ENCODE data around the gene GART. TPM values are rescaled to one million over a fixed set of nuclear protein-coding genes. Genes with fewer than 3 reads are reported as not detected.

Gene GART
- total RNA-seq, 1 donor from 2014 or later: 45.2 TPM

GRCh38 chr21:33554236-33554981 lies 12.5 kb upstream of the GART start:
- DNase-seq (ENCODE audit: low read depth in 2 of 2): no peak

- DNase-seq (ENCODE audit: low read depth in 2 of 2): no peak
Measured at GRCh38 chr21:33552999-33553598, 11.2 kb upstream of the GART start.

GRCh38 chr21:33552093-33552998 lies 10.4 kb upstream of the GART start:
- DNase-seq (ENCODE audit: low read depth in 2 of 2): peak in 1 of 2 donors; percentile 23

GRCh38 chr21:33551664-33552063 lies 9.7 kb upstream of the GART start:
- no peak for DNase-seq (ENCODE audit: low read depth in 2 of 2)

- no peak for DNase-seq (ENCODE audit: low read depth in 2 of 2)
Measured at GRCh38 chr21:33550772-33551660, 9.1 kb upstream of the GART start.

GRCh38 chr21:33549848-33550771 lies 8.2 kb upstream of the GART start:
- DNase-seq (ENCODE audit: low read depth in 2 of 2): no peak

- DNase-seq (ENCODE audit: low read depth in 2 of 2): no peak
Measured at GRCh38 chr21:33546086-33546485, 4.2 kb upstream of the GART start.

- DNase-seq (ENCODE audit: low read depth in 2 of 2): no peak
Measured at GRCh38 chr21:33544451-33545195, 2.7 kb upstream of the GART start.

GRCh38 chr21:33543505-33544129 lies 1.7 kb upstream of the GART start:
- peak; percentile 13 to 36 for DNase-seq (ENCODE audit: low read depth in 2 of 2)

- peak; percentile 99 to 100 for DNase-seq (ENCODE audit: low read depth in 2 of 2)
Measured at GRCh38 chr21:33542640-33543504, 955 bp upstream of the GART start, which contains the start of gene SON. Gene SON (plus strand): TSS chr21:33543038. CDS start chr21:33543093, 55 bp downstream.

- DNase-seq (ENCODE audit: low read depth in 2 of 2): peak; percentile 32 to 34
Measured at GRCh38 chr21:33541105-33541711, 709 bp downstream of the GART start.

GRCh38 chr21:33540711-33541104 lies 1.2 kb downstream of the GART start:
- DNase-seq (ENCODE audit: low read depth in 2 of 2): no peak

GRCh38 chr21:33539616-33540015 lies 2.3 kb downstream of the GART start:
- DNase-seq (ENCODE audit: low read depth in 2 of 2): no peak

GRCh38 chr21:33537212-33537611 lies 4.7 kb downstream of the GART start:
- no peak for DNase-seq (ENCODE audit: low read depth in 2 of 2)

- DNase-seq (ENCODE audit: low read depth in 2 of 2): no peak
Measured at GRCh38 chr21:33531007-33531406, 10.9 kb downstream of the GART start.

- DNase-seq (ENCODE audit: low read depth in 2 of 2): no peak
Measured at GRCh38 chr21:33522953-33523349, 19.0 kb downstream of the GART start.

- no peak for DNase-seq (ENCODE audit: low read depth in 2 of 2)
Measured at GRCh38 chr21:33522297-33522952, 19.5 kb downstream of the GART start.

All from lung microvascular endothelial cell (primary cell).